ENCODE results near the gene KCNG4. TPM values are rescaled to one million over a fixed set of nuclear protein-coding genes. Genes with fewer than 3 reads are reported as not detected.

Gene KCNG4
- total and polyA plus RNA-seq, 2 experiments from 2014 or later, result 0.07 TPM; not detected in 1

DNA sequence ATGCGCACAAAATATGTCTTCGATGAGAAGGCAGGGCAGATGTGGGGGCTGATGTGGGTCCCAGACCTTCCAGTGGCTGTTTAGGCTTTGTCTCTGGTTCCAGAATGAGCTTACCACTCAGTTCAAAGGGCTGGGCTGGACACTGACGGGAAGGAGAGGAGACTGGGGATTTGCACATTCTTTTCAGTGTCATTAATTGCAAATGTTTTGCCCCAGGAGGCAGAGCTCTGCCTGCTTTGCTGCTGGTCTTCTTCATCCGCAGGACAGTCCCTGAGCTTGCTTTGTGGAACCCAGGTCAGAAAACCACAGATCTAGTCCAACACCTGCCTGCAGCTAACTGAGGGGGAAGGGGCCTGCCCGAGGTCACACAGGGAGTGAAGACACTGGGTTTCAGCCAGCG, 20.9 kb downstream of the KCNG4 start:
- DNase-seq (ENCODE audit: low spot score) (no peak), ATAC-seq (peak; percentile 48)
- no peaks in the 10 kb centered on the region; the same call in 2 of the 3 replicates for H3K9me3 Mint-ChIP-seq
- H3K36me3 Mint-ChIP-seq (ENCODE audit: low read depth), result no peaks in the 10 kb centered on the region
- H3K36me3 ChIP-seq (ENCODE audit: insufficient read depth), result no peaks in the 10 kb centered on the region
- no peak overlapping the region for H3K27ac ChIP-seq (ENCODE audit: low read depth)
- no peak overlapping the region for H3K4me3 ChIP-seq
- H2AFZ ChIP-seq, result 0 out of 2 replicates have a peak overlapping the region, but pooled peaks have one; percentile 32
- no peak overlapping the region for H3K4me3 Mint-ChIP-seq
- no peaks in the 10 kb centered on the region for H4K20me1 ChIP-seq (replicated peaks; ENCODE audit: insufficient read depth)
- peaks cover 11% of the 10 kb centered on the region for H3K4me1 Mint-ChIP-seq
- H3K4me1 ChIP-seq (ENCODE audit: insufficient read depth), result no peaks in the 10 kb centered on the region
- no peaks in the 10 kb centered on the region for H3K79me2 ChIP-seq (replicated peaks; ENCODE audit: insufficient read depth)
- peaks cover 18% of the 10 kb centered on the region for H3K27me3 Mint-ChIP-seq (ENCODE audit: insufficient read depth, low read depth, poor library complexity)
- no peaks in the 10 kb centered on the region for H3K27me3 ChIP-seq (ENCODE audit: insufficient read depth)
- H3K9me2 ChIP-seq (ENCODE audit: insufficient read depth), result no peaks in the 10 kb centered on the region
- no peaks in the 10 kb centered on the region for H3F3A ChIP-seq (replicated peaks; ENCODE audit: low read depth)
- TF ChIP-seq, protein P1, sequence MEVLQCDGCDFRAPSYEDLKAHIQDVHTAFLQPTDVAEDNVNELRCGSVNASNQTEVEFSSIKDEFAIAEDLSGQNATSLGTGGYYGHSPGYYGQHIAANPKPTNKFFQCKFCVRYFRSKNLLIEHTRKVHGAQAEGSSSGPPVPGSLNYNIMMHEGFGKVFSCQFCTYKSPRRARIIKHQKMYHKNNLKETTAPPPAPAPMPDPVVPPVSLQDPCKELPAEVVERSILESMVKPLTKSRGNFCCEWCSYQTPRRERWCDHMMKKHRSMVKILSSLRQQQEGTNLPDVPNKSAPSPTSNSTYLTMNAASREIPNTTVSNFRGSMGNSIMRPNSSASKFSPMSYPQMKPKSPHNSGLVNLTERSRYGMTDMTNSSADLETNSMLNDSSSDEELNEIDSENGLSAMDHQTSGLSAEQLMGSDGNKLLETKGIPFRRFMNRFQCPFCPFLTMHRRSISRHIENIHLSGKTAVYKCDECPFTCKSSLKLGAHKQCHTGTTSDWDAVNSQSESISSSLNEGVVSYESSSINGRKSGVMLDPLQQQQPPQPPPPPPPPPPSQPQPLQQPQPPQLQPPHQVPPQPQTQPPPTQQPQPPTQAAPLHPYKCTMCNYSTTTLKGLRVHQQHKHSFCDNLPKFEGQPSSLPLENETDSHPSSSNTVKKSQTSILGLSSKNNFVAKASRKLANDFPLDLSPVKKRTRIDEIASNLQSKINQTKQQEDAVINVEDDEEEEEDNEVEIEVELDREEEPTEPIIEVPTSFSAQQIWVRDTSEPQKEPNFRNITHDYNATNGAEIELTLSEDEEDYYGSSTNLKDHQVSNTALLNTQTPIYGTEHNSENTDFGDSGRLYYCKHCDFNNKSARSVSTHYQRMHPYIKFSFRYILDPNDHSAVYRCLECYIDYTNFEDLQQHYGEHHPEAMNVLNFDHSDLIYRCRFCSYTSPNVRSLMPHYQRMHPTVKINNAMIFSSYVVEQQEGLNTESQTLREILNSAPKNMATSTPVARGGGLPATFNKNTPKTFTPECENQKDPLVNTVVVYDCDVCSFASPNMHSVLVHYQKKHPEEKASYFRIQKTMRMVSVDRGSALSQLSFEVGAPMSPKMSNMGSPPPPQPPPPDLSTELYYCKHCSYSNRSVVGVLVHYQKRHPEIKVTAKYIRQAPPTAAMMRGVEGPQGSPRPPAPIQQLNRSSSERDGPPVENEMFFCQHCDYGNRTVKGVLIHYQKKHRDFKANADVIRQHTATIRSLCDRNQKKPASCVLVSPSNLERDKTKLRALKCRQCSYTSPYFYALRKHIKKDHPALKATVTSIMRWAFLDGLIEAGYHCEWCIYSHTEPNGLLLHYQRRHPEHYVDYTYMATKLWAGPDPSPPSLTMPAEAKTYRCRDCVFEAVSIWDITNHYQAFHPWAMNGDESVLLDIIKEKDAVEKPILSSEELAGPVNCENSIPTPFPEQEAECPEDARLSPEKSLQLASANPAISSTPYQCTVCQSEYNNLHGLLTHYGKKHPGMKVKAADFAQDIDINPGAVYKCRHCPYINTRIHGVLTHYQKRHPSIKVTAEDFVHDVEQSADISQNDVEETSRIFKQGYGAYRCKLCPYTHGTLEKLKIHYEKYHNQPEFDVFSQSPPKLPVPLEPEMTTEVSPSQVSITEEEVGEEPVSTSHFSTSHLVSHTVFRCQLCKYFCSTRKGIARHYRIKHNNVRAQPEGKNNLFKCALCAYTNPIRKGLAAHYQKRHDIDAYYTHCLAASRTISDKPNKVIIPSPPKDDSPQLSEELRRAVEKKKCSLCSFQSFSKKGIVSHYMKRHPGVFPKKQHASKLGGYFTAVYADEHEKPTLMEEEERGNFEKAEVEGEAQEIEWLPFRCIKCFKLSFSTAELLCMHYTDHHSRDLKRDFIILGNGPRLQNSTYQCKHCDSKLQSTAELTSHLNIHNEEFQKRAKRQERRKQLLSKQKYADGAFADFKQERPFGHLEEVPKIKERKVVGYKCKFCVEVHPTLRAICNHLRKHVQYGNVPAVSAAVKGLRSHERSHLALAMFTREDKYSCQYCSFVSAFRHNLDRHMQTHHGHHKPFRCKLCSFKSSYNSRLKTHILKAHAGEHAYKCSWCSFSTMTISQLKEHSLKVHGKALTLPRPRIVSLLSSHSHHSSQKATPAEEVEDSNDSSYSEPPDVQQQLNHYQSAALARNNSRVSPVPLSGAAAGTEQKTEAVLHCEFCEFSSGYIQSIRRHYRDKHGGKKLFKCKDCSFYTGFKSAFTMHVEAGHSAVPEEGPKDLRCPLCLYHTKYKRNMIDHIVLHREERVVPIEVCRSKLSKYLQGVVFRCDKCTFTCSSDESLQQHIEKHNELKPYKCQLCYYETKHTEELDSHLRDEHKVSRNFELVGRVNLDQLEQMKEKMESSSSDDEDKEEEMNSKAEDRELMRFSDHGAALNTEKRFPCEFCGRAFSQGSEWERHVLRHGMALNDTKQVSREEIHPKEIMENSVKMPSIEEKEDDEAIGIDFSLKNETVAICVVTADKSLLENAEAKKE (CRISPR knock-in tag; IDR thresholded peaks at IDR 0.05), result peak; percentile 44; the same call in 1 of the 2 replicates
- no peak for TF ChIP-seq ZNF114 (CRISPR knock-in tag; IDR thresholded peaks at IDR 0.05)
- H3K27ac Mint-ChIP-seq, result no peak overlapping the region
- no peak overlapping the region for H3K4me2 ChIP-seq

DNA sequence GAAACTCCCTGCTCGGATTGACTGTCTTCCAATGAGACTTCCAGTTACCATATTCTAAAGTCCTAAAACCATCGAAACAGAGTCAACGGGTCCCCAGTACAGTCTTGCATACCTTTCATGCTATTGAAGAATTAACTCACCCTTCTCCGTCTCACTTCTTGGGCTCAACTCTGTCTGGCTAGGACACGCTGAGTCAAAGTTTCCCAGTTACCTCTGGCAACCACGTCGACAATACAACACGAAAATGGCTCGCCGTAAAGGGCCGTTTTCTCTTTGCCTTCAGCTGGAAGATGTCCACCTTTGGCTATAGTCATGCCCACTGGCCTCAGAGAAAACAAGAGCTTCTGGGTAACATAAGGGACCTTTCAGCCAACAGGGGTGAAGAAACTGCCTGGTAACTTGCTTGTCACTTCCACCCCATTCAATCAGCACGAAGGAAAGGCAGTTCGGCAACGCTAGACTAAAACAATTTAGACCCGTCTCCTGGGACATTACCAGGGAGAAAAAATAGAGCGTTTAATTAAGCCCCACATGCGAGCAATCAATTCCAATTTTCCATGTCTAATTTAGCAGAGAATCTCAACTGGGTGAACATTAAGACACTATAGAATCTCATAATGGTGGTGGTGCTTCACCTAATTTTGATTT, 21.5 kb downstream of the KCNG4 start:
- Mint-ChIP-seq H3K4me3 (no peak overlapping the region), H3K27ac (no peak overlapping the region), H3K27me3 (ENCODE audit: insufficient read depth, low read depth, poor library complexity) (peaks cover 18% of the 10 kb centered on the region), H3K9me3 (no peaks in the 10 kb centered on the region; the same call in 2 of the 3 replicates), H3K4me1 (peaks cover 11% of the 10 kb centered on the region), H3K36me3 (ENCODE audit: low read depth) (no peaks in the 10 kb centered on the region)
- no peaks in the 10 kb centered on the region for H3K9me2 ChIP-seq (ENCODE audit: insufficient read depth)
- no peaks in the 10 kb centered on the region for H4K20me1 ChIP-seq (replicated peaks; ENCODE audit: insufficient read depth)
- no peaks in the 10 kb centered on the region for H3F3A ChIP-seq (replicated peaks; ENCODE audit: low read depth)
- no peak overlapping the region for H3K4me3 ChIP-seq
- H3K27me3 ChIP-seq (ENCODE audit: insufficient read depth), result no peaks in the 10 kb centered on the region
- no peaks in the 10 kb centered on the region for H3K79me2 ChIP-seq (replicated peaks; ENCODE audit: insufficient read depth)
- H3K4me1 ChIP-seq (ENCODE audit: insufficient read depth), result no peaks in the 10 kb centered on the region
- ATAC-seq (no peak), DNase-seq (ENCODE audit: low spot score) (no peak)
- H3K27ac ChIP-seq (ENCODE audit: low read depth), result no peak overlapping the region
- H3K36me3 ChIP-seq (ENCODE audit: insufficient read depth), result no peaks in the 10 kb centered on the region
- no peak overlapping the region for H3K4me2 ChIP-seq
- no peak overlapping the region; the same call in 1 of the 2 replicates for H2AFZ ChIP-seq
- TF ChIP-seq ZNF114 (CRISPR knock-in tag; IDR thresholded peaks at IDR 0.05) (no peak), JUNB (IDR thresholded peaks at IDR 0.05; ENCODE audit: unreplicated experiment) (no peak), EZH2 (IDR thresholded peaks at IDR 0.05; ENCODE audit: low read depth, unreplicated experiment) (no peak), POLR2AphosphoS5 (IDR thresholded peaks at IDR 0.05; ENCODE audit: low read depth) (no peak)
- TF ChIP-seq, protein P1 (CRISPR knock-in tag; IDR thresholded peaks at IDR 0.05), result no peak

Data from GM23338 (cell line).